AG04450 (cell line): ENCODE data around the gene HIBADH. TPM values are rescaled to one million over a fixed set of nuclear protein-coding genes. Genes with fewer than 3 reads are reported as not detected.

Experiments used
- CTCF ChIA-PET: fragments of 300-600, 350-600 bp; formaldehyde crosslinking; extraction: SDS; loops from one replicate; lab custom pipeline; 2022; ENCODE audit warnings: antibody characterized with exemption, inconsistent platforms; lab: Charles Lee
- POLR2A ChIA-PET: fragments of 350-600 bp; formaldehyde crosslinking; extraction: SDS; loops from one replicate; lab custom pipeline; 2021; ENCODE audit warnings: antibody characterized with exemption, inconsistent platforms; lab: Yijun Ruan, JAX
- DNase-seq: peaks from one replicate; pipeline ENCODE4 v3.0.0-alpha.2; 2011; ENCODE audit warnings: low read depth, low spot score
- H3K27ac ChIP-seq: one replicate; pipeline ENCODE4 v1.5.1; 2012; ENCODE audit warnings: low read depth, low read length, control low read depth
- H3K27me3 ChIP-seq: one replicate; pipeline ENCODE4 v1.6.0; 2012; ENCODE audit warnings: low read length; ENCODE audit not compliant: control insufficient read depth, insufficient read depth
- H3K4me3 ChIP-seq: 2 replicates; pipeline ENCODE4 v1.5.1; 2011; ENCODE audit warnings: mild to moderate bottlenecking, low read depth, low read length, control low read depth
- H3K9me3 ChIP-seq: 2 replicates; pipeline ENCODE4 v1.5.1; 2012; ENCODE audit warnings: low read length; ENCODE audit not compliant: control insufficient read depth, insufficient read depth
- polyA plus RNA-seq: library from polyadenylated mRNA; depleted of rRNA; stranded (reverse); fragments of >200 nt; gene quantifications from 2 replicates; pipeline ENCODE4 v1.2.3, GENCODE V29; 2011
- TF ChIP-seq, protein P1 (sequence below): IDR thresholded peaks from 2 replicates; pipeline ENCODE4 v1.5.1; 2011; ENCODE audit warnings: low read depth, low read length, control low read depth, inconsistent platforms

The HIBADH gene
- polyA plus RNA-seq, 1 experiment = 86.3 TPM

GRCh38 chr7:27605689-27606269, 56.9 kb downstream of the HIBADH start:
- H3K27ac ChIP-seq = no peak overlapping the region
- no peak overlapping the region for H3K4me3 ChIP-seq
- no peaks in the 10 kb centered on the region for H3K27me3 ChIP-seq
- POLR2A ChIA-PET = interaction anchor here (0.7 kb wide), 1 partner anchor 54 kb away, joined by 9 read pairs; no protein-coding TSS in a partner anchor
- H3K9me3 ChIP-seq = no peaks in the 10 kb centered on the region
- no peak for DNase-seq
- TF ChIP-seq, protein P1, sequence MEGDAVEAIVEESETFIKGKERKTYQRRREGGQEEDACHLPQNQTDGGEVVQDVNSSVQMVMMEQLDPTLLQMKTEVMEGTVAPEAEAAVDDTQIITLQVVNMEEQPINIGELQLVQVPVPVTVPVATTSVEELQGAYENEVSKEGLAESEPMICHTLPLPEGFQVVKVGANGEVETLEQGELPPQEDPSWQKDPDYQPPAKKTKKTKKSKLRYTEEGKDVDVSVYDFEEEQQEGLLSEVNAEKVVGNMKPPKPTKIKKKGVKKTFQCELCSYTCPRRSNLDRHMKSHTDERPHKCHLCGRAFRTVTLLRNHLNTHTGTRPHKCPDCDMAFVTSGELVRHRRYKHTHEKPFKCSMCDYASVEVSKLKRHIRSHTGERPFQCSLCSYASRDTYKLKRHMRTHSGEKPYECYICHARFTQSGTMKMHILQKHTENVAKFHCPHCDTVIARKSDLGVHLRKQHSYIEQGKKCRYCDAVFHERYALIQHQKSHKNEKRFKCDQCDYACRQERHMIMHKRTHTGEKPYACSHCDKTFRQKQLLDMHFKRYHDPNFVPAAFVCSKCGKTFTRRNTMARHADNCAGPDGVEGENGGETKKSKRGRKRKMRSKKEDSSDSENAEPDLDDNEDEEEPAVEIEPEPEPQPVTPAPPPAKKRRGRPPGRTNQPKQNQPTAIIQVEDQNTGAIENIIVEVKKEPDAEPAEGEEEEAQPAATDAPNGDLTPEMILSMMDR = peak; percentile 57
- CTCF ChIA-PET = interaction anchor here (0.6 to 4.6 kb wide), 21 partner anchors 8 to 472 kb away, joined by 3 to 41 read pairs (median 4); partner anchors contain the start of gene TAX1BP1

- no peak for DNase-seq
- Histone ChIP-seq H3K4me3 (no peak overlapping the region), H3K9me3 (no peaks in the 10 kb centered on the region), H3K27ac (no peak overlapping the region), H3K27me3 (no peaks in the 10 kb centered on the region)
- POLR2A ChIA-PET = interaction anchor here (0.7 kb wide), 1 partner anchor 54 kb away, joined by 9 read pairs; no protein-coding TSS in a partner anchor
- TF ChIP-seq, protein P1 = no peak
- CTCF ChIA-PET = interaction anchor here (0.7 to 4.6 kb wide), 15 partner anchors 8 to 481 kb away, joined by 3 to 41 read pairs (median 3); partner anchors contain the start of gene TAX1BP1
Observed at GRCh38 chr7:27605283-27605682, 57.4 kb downstream of the HIBADH start.

DNA sequence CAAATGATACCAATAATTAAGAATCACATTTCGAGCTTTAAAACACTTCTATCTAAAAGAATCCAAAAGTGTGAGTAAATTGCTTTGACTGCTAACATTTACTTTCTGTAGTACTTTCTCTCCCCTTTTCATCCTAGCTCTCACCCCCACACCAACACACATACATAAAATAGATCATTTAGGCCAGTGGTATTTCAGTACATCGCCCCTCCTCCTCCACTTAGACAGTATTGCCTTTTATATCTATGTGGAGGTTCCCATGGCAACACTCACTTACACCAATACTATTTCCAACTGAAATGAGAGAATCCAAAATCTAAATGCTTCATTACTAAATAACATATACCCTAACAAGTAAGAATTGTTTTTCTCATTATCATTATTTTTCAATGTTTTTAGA, 58.9 kb downstream of the HIBADH start:
- no peak overlapping the region for H3K27ac ChIP-seq
- no peak overlapping the region for H3K4me3 ChIP-seq
- TF ChIP-seq, protein P1 = no peak
- POLR2A ChIA-PET = no interaction called here
- H3K27me3 ChIP-seq = no peaks in the 10 kb centered on the region
- CTCF ChIA-PET = interaction anchor here (0.6 to 4.6 kb wide), 4 partner anchors 10 to 409 kb away, joined by 3 to 41 read pairs (median 6); no protein-coding TSS in a partner anchor
- H3K9me3 ChIP-seq = no peaks in the 10 kb centered on the region
- no peak for DNase-seq

DNA sequence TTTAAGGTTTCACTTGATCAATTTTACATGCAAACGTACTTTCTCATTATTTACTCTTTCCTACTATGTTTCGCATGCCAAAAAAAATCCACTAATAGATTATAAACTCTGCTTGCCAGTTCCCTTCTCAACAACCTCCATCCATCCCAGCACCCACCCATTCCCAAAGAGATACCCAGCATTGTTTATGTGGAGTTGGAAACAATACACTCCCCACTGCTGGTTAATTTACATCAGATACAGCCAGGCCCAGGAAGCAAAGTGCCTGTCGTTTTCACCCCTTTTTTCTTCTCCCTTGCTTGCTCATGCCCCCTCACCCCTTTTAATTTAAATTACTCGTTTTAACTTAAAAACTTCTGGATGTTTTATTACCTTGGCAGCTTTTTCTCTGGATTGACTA, 59.9 kb downstream of the HIBADH start:
- H3K27ac ChIP-seq = no peak overlapping the region
- TF ChIP-seq, protein P1 = no peak
- no peak overlapping the region for H3K4me3 ChIP-seq
- no peaks in the 10 kb centered on the region for H3K9me3 ChIP-seq
- ChIA-PET CTCF (no interaction called here), POLR2A (no interaction called here)
- H3K27me3 ChIP-seq = no peaks in the 10 kb centered on the region
- no peak for DNase-seq

GRCh38 chr7:27601217-27601616, 61.5 kb downstream of the HIBADH start:
- H3K27me3 ChIP-seq = no peaks in the 10 kb centered on the region
- no peak overlapping the region for H3K27ac ChIP-seq
- TF ChIP-seq, protein P1 = no peak
- no peak overlapping the region for H3K4me3 ChIP-seq
- ChIA-PET POLR2A (no interaction called here), CTCF (interaction anchor here (1.4 kb wide), 1 partner anchor 25 kb away, joined by 3 read pairs; no protein-coding TSS in a partner anchor)
- no peaks in the 10 kb centered on the region for H3K9me3 ChIP-seq
- no peak for DNase-seq
